ENCODE measurements around the gene TTC23L. TPM values are rescaled to one million over a fixed set of nuclear protein-coding genes. Genes with fewer than 3 reads are reported as not detected.

TTC23L gene
- total RNA-seq, 1 donor from 2014 or later, result not detected

- peaks cover 9% of the 10 kb centered on the region for H3K36me3 ChIP-seq
- intact Hi-C loops (cut with micrococcal nuclease), result no loop called here
These were observed 34.8 kb upstream of the TTC23L start for GRCh38 chr5:34803974-34804732.

DNA sequence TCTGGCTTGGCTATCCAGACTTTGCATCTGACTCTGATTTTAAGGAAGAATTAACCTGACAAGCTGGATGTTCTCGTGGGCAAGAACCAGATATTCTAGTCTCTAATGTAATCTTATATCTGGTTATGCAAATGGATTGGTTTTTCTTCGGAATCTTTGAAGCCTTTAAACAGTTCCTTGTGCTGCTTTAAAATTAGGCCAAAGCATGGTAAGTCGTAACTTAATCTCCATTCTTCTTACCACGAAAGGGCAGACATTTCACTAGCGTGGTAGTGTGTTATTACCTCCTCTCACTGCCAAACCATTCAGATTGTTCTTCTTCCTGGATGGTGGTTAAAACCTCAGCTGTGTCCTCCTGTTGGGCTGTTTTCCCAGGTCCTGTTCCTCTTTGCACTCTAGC lies 34.1 kb upstream of the TTC23L start:
- H3K4me1 ChIP-seq, result no peaks in the 10 kb centered on the region
- no peak for DNase-seq
- H3K9me3 ChIP-seq (replicated peaks), result no peaks in the 10 kb centered on the region
- peaks cover 9% of the 10 kb centered on the region for H3K36me3 ChIP-seq
- no peak for TF ChIP-seq CTCF (IDR thresholded peaks at IDR 0.05; ENCODE audit: borderline replicate concordance)
- no peaks in the 10 kb centered on the region for H3K27me3 ChIP-seq (ENCODE audit: low read depth)
- H3K4me3 ChIP-seq, result no peak overlapping the region
- no peak overlapping the region for H3K27ac ChIP-seq (replicated peaks)
- intact Hi-C loops (cut with micrococcal nuclease), result no loop called here

More at GRCh38 chr5:34803974-34804732, 34.8 kb upstream of the TTC23L start:
- Histone ChIP-seq H3K4me1 (no peaks in the 10 kb centered on the region), H3K4me3 (no peak overlapping the region), H3K27me3 (ENCODE audit: low read depth) (no peaks in the 10 kb centered on the region), H3K9me3 (replicated peaks) (no peaks in the 10 kb centered on the region), H3K27ac (replicated peaks) (no peak overlapping the region)
- no peak for DNase-seq
- no peak for TF ChIP-seq CTCF (IDR thresholded peaks at IDR 0.05; ENCODE audit: borderline replicate concordance)

- Histone ChIP-seq H3K9me3 (replicated peaks) (no peaks in the 10 kb centered on the region), H3K27ac (replicated peaks) (no peak overlapping the region), H3K4me1 (no peaks in the 10 kb centered on the region), H3K36me3 (peaks cover 9% of the 10 kb centered on the region), H3K27me3 (ENCODE audit: low read depth) (no peaks in the 10 kb centered on the region), H3K4me3 (no peak overlapping the region)
- intact Hi-C loops (cut with micrococcal nuclease), result no loop called here
- DNase-seq, result no peak
- TF ChIP-seq CTCF (IDR thresholded peaks at IDR 0.05; ENCODE audit: borderline replicate concordance), result no peak
These were observed 32.4 kb upstream of the TTC23L start for GRCh38 chr5:34806532-34806931.

DNA sequence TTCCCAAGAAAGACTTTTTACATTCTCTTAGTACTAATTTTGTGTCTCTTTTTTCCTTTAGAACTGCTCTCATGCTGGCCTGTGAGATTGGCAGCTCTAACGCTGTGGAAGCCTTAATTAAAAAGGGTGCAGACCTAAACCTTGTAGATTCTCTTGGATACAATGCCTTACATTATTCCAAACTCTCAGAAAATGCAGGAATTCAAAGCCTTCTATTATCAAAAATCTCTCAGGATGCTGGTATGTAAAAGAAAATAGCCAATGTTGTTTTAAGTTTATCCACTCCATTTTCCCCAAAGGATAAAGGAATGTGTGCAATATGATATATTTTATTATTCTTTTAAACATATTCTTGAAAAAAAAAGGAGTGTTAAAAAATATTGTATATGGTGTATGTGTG lies 27.3 kb upstream of the TTC23L start:
- no peaks in the 10 kb centered on the region for H3K27me3 ChIP-seq (ENCODE audit: low read depth)
- H3K9me3 ChIP-seq (replicated peaks), result no peaks in the 10 kb centered on the region
- intact Hi-C loops (cut with micrococcal nuclease), result no loop called here
- H3K36me3 ChIP-seq, result peaks cover 8% of the 10 kb centered on the region
- no peak for DNase-seq
- no peak overlapping the region for H3K27ac ChIP-seq (replicated peaks)
- H3K4me1 ChIP-seq, result no peaks in the 10 kb centered on the region
- TF ChIP-seq CTCF (IDR thresholded peaks at IDR 0.05; ENCODE audit: borderline replicate concordance), result no peak
- no peak overlapping the region for H3K4me3 ChIP-seq

DNA sequence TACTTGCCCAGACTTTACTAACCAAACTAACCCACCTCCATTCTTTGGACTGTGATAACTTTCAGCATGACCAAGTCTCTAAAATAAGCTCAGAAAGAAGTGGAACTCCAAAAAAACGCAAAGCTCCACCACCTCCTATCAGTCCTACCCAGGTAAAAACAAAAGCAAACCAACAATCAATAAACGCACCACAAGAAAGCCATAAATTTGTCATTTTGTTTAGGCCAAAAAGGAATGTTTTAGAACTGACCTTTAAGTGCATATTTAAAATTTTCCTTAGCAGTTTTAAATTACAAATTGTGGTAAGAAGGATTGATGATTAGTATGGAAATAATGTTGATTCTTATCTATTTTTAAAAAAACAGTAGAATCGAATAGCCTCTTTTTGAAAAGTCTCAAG lies 25.5 kb upstream of the TTC23L start:
- Histone ChIP-seq H3K4me1 (no peaks in the 10 kb centered on the region), H3K4me3 (no peak overlapping the region), H3K9me3 (replicated peaks) (no peaks in the 10 kb centered on the region), H3K27me3 (ENCODE audit: low read depth) (no peaks in the 10 kb centered on the region), H3K36me3 (peaks cover 8% of the 10 kb centered on the region), H3K27ac (replicated peaks) (no peak overlapping the region)
- TF ChIP-seq CTCF (IDR thresholded peaks at IDR 0.05; ENCODE audit: borderline replicate concordance), result no peak
- DNase-seq, result no peak
- intact Hi-C loops (cut with micrococcal nuclease), result no loop called here
